ENCODE results near the gene MACIR. TPM values are rescaled to one million over a fixed set of nuclear protein-coding genes. Genes with fewer than 3 reads are reported as not detected.
A peak's percentile ranks its signal among the peaks of the same experiment; 100 is the strongest.

MACIR gene
- total RNA-seq: 7.7 and 8.4 TPM in 2 replicates
- long read RNA-seq, transcript C5orf30-203 (3 exons, 1,573 nt): minor isoform, 6 of 149 reads
- long read RNA-seq, transcript C5orf30-201 (3 exons, 3,049 nt): major isoform, 133 of 149 reads
- long read RNA-seq, partial matches to known transcripts: 6 of 149 reads
- long read RNA-seq, other reads (novel, unspliced or antisense): 3 of 149 reads

GRCh38 chr5:103258368-103258956, at the start of gene MACIR:
TSS of gene MACIR (plus strand) at chr5:103258763. CDS start at chr5:103275920, 17,157 bp downstream.
- Mint-ChIP-seq H3K4me1 (ENCODE audit: unreplicated experiment) (peaks cover 29% of the 10 kb centered on the region), H3K36me3 (ENCODE audit: unreplicated experiment) (no peaks in the 10 kb centered on the region), H3K4me3 (ENCODE audit: unreplicated experiment) (peak within 1 kb of the TSS; percentile 90), H3K27me3 (ENCODE audit: unreplicated experiment) (no peaks in the 10 kb centered on the region), H3K9me3 (ENCODE audit: unreplicated experiment) (no peaks in the 10 kb centered on the region), H3K27ac (ENCODE audit: unreplicated experiment) (peak within 1 kb of the TSS; percentile 79)
- TF ChIP-seq CTCF (IDR thresholded peaks at IDR 0.05): peak; percentile 12
- peak; percentile 99 for DNase-seq (ENCODE audit: extremely low spot score, unreplicated experiment)

GRCh38 chr5:103209065-103209464, 49.5 kb upstream of the MACIR start:
- no peaks in the 10 kb centered on the region for H3K27me3 Mint-ChIP-seq (ENCODE audit: unreplicated experiment)

GRCh38 chr5:103210952-103211351, 47.6 kb upstream of the MACIR start:
- TF ChIP-seq CTCF (IDR thresholded peaks at IDR 0.05): no peak
- H3K27me3 Mint-ChIP-seq (ENCODE audit: unreplicated experiment): no peaks in the 10 kb centered on the region
- peaks cover under 1% of the 10 kb centered on the region for H3K9me3 Mint-ChIP-seq (ENCODE audit: unreplicated experiment)
- no peak overlapping the region for H3K4me3 Mint-ChIP-seq (ENCODE audit: unreplicated experiment)
- no peak for DNase-seq (ENCODE audit: extremely low spot score, unreplicated experiment)
- peaks cover 32% of the 10 kb centered on the region for H3K4me1 Mint-ChIP-seq (ENCODE audit: unreplicated experiment)
- H3K27ac Mint-ChIP-seq (ENCODE audit: unreplicated experiment): peak overlapping the region; percentile 83
- peaks cover 11% of the 10 kb centered on the region for H3K36me3 Mint-ChIP-seq (ENCODE audit: unreplicated experiment)

More at GRCh38 chr5:103209065-103209464, 49.5 kb upstream of the MACIR start:
- Mint-ChIP-seq H3K27ac (ENCODE audit: unreplicated experiment) (no peak overlapping the region), H3K4me3 (ENCODE audit: unreplicated experiment) (no peak overlapping the region), H3K9me3 (ENCODE audit: unreplicated experiment) (peaks cover 7% of the 10 kb centered on the region), H3K36me3 (ENCODE audit: unreplicated experiment) (peaks cover 23% of the 10 kb centered on the region), H3K4me1 (ENCODE audit: unreplicated experiment) (peaks cover 37% of the 10 kb centered on the region)
- DNase-seq (ENCODE audit: extremely low spot score, unreplicated experiment): no peak
- TF ChIP-seq CTCF (IDR thresholded peaks at IDR 0.05): no peak

GRCh38 chr5:103211576-103212561, 46.7 kb upstream of the MACIR start:
- no peak overlapping the region for H3K4me3 Mint-ChIP-seq (ENCODE audit: unreplicated experiment)
- H3K4me1 Mint-ChIP-seq (ENCODE audit: unreplicated experiment): peaks cover 38% of the 10 kb centered on the region
- H3K27me3 Mint-ChIP-seq (ENCODE audit: unreplicated experiment): no peaks in the 10 kb centered on the region
- H3K9me3 Mint-ChIP-seq (ENCODE audit: unreplicated experiment): no peaks in the 10 kb centered on the region
- TF ChIP-seq CTCF (IDR thresholded peaks at IDR 0.05): no peak
- no peak for DNase-seq (ENCODE audit: extremely low spot score, unreplicated experiment)
- peak overlapping the region; percentile 83 for H3K27ac Mint-ChIP-seq (ENCODE audit: unreplicated experiment)
- peaks cover 3% of the 10 kb centered on the region for H3K36me3 Mint-ChIP-seq (ENCODE audit: unreplicated experiment)
